AG09309 (cell line): ENCODE results near the gene LGALS7B.
"Not testable (repeated sequence)": the region's sequence is repeated elsewhere in the genome, so short reads cannot be mapped to it uniquely, and the experiment has no call there.

Experiments used
- DNase-seq: peaks from one replicate; pipeline ENCODE4 v3.0.0-alpha.2; 2010; ENCODE audit warnings: low read depth
- H3K4me3 ChIP-seq: 2 replicates; pipeline ENCODE4 v1.5.1; 2011; ENCODE audit warnings: mild to moderate bottlenecking, low read depth, low read length, moderate library complexity; ENCODE audit not compliant: control insufficient read depth
- TF ChIP-seq, protein P1 (sequence below): IDR thresholded peaks from 2 replicates; pipeline ENCODE4 v1.5.1; 2011; ENCODE audit warnings: mild to moderate bottlenecking, low read depth, low read length, inconsistent platforms; ENCODE audit not compliant: insufficient read depth, control insufficient read depth; ENCODE audit errors: missing control alignments

The LGALS7B gene

DNA sequence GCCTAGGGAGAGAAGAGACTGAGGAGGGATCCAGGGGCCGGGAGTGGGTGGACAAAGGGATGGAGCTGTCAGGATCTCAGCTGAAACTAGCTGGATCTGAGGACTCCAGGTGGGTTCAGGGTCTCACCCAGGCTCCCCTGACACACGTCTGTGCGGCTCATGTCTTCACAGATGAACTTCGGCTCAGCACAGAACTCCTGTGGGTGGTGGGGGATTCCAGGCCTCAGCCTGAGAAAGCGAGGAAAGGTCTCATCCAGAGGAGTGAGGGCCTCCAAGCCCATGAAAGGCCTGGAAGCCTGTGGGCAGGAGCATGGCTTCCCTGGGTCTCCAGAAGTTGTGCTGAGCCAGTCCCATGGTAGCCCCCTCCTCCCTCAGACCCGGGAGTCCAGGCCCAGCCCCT, 46.1 kb upstream of the LGALS7B start:
- DNase-seq = no peak
- H3K4me3 ChIP-seq = no peak overlapping the region
- TF ChIP-seq, protein P1, sequence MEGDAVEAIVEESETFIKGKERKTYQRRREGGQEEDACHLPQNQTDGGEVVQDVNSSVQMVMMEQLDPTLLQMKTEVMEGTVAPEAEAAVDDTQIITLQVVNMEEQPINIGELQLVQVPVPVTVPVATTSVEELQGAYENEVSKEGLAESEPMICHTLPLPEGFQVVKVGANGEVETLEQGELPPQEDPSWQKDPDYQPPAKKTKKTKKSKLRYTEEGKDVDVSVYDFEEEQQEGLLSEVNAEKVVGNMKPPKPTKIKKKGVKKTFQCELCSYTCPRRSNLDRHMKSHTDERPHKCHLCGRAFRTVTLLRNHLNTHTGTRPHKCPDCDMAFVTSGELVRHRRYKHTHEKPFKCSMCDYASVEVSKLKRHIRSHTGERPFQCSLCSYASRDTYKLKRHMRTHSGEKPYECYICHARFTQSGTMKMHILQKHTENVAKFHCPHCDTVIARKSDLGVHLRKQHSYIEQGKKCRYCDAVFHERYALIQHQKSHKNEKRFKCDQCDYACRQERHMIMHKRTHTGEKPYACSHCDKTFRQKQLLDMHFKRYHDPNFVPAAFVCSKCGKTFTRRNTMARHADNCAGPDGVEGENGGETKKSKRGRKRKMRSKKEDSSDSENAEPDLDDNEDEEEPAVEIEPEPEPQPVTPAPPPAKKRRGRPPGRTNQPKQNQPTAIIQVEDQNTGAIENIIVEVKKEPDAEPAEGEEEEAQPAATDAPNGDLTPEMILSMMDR = no peak

DNA sequence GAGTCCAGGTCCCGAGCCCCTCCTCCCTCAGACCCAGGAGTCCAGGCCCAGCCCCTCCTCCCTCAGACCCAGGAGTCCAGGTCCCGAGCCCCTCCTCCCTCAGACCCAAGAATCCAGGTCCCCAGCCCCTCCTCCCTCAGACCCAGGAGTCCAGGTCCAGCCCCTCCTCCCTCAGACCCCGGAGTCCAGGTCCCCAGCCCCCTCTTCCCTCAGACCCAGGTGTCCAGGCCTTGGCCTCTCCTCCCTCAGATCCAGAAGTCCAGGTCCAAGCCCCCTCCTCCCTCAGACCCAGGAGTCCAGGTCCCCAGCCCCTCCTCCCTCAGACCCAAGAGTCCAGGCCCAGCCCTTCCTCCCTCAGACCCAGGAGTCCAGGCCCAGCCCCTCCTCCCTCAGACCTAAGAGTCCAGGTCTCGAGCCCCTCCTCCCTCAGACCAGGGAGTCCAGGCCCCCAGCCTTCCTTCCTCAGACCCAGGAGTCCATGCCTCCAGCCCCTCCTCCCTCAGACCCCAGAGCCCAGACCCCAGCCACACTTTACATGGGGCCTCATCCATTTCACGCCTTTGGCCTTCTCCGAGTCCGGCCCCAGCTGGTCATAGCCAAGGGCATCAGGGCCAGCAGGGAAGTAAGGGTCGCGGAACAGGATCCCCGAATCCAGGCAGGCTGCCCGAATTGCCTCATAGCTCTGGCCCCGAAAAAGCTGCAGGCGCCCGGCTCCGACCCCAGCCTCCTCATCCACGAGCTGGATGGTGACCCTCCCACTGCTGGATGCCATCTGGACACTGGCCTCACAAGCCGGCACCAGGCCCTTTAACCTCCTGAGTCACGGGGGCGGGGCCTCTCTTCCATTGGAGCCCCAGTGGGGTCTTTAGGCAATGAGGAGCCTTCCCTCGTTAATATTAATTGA, 45.4 kb upstream of the LGALS7B start:
- TF ChIP-seq, protein P1 = no peak
- no peak for DNase-seq
- H3K4me3 ChIP-seq = no peak overlapping the region

DNA sequence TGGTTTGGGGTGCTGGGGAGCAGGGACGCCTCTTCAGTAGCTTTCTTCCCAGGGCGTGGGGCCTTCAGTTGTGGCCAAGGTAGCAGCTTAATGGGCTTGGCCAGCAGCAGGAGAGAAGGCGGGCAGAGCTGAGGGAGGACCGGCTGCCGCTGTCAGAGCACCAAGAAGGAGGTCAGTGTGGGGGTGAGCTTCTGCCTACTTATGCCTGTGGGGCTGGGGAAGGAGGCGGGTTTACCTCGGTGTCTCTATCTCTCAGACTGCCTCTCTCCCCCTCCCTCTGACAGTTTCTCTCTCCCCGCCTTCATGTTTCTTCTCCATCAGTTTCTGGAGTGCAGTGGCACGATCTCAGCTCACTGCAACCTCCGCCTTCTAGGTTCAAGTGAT, 44.7 kb upstream of the LGALS7B start, which contains the start of gene CAPN12:
CAPN12 (minus strand) TSS at position 177 of the 384 bp plus-strand sequence. CDS start 309 bp downstream, outside the sequence.
- TF ChIP-seq, protein P1 = no peak
- DNase-seq = no peak
- H3K4me3 ChIP-seq = no peak within 1 kb of the TSS

DNA sequence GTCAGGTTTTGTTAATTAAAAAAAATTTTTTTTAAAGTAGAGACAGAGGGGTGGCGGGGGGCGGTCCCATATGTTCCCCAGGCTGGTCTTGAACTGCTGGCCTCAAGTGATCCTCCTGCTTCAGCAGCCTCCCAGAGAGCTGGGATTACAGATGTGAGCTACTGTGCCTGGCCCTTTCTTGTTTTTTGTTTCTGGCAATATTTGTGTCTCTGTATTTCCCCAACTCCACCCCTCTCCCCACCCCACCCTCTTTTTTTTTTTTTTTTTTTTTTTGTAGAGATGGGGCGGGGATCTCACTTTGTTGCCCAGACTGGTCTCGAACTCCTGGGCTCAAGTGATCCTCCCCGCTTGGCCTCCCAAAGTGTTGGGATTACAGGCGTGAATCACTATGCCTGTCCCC, 44.1 kb upstream of the LGALS7B start:
- TF ChIP-seq, protein P1 = no peak
- H3K4me3 ChIP-seq = no peak overlapping the region
- no peak for DNase-seq

DNA sequence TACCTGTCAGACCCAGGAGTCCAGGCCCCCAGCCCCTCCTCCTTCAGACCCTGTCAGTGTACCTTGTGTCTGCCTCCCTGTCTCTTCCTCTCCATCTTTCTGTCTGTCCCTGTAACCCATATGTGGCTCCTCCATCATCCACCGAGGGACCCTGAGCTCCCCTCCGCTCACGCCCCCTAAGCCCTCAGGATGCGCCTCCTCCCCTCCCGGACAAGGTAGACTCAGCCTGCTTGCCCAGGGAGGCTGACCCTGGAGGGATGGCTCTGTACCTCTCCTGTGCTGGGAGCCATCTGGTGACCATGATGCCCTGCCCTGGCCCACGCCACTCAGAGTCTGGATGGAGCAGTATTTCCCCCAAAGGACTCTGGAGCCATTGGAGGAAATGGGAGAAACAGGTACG, 43.7 kb upstream of the LGALS7B start:
- no peak for DNase-seq
- no peak overlapping the region for H3K4me3 ChIP-seq

DNA sequence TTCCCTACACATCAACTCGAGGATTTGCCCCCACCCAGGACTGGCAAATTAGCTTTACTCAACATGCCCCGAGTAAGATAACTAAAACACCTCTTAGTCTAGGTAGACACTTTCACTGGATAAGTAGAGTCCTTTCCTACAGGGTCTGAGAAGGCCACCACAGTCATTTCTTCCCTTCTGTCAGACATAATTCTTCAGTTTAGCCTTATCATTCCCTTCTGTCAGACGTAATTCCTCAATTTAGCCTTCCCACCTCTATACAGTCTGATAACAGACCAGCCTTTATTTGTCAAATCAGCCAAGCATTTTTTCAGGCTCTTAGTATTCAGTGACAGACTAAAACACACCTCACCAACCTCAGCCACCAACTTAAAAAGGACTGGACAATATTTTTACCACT, 35.2 kb upstream of the LGALS7B start:
- H3K4me3 ChIP-seq, DNase-seq: not testable (repeated sequence)

More for the DNA sequence above, 43.7 kb upstream of the LGALS7B start:
- TF ChIP-seq, protein P1 = no peak

DNA sequence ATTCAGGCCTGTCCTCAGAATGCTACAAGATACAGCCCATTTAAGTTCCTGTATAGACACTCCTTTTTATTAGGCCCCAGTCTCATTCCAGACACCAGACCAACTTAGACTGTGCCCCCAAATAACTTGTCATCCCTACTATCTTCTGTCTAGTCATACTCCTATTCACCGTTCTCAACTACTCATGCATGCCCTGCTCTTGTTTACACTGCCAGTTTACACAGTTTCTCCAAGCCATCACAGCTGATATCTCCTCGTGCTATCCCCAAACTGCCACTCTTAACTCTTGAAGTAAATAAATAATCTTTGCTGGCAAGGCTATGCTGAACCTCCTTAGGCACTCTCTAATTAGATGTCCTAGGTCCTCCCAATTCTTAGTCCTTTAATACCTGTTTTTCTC, 34.8 kb upstream of the LGALS7B start:
- DNase-seq, H3K4me3 ChIP-seq: not testable (repeated sequence)
